Measurements from ENCODE around the gene RABGGTB.

Gene RABGGTB

GRCh38 chr1:75841421-75841820, 55.4 kb downstream of the RABGGTB start:
- TF ChIP-seq, protein P1, sequence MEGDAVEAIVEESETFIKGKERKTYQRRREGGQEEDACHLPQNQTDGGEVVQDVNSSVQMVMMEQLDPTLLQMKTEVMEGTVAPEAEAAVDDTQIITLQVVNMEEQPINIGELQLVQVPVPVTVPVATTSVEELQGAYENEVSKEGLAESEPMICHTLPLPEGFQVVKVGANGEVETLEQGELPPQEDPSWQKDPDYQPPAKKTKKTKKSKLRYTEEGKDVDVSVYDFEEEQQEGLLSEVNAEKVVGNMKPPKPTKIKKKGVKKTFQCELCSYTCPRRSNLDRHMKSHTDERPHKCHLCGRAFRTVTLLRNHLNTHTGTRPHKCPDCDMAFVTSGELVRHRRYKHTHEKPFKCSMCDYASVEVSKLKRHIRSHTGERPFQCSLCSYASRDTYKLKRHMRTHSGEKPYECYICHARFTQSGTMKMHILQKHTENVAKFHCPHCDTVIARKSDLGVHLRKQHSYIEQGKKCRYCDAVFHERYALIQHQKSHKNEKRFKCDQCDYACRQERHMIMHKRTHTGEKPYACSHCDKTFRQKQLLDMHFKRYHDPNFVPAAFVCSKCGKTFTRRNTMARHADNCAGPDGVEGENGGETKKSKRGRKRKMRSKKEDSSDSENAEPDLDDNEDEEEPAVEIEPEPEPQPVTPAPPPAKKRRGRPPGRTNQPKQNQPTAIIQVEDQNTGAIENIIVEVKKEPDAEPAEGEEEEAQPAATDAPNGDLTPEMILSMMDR (IDR thresholded peaks at IDR 0.05; ENCODE audit: insufficient read depth, low read length), result no peak
- TF ChIP-seq, protein P2, sequence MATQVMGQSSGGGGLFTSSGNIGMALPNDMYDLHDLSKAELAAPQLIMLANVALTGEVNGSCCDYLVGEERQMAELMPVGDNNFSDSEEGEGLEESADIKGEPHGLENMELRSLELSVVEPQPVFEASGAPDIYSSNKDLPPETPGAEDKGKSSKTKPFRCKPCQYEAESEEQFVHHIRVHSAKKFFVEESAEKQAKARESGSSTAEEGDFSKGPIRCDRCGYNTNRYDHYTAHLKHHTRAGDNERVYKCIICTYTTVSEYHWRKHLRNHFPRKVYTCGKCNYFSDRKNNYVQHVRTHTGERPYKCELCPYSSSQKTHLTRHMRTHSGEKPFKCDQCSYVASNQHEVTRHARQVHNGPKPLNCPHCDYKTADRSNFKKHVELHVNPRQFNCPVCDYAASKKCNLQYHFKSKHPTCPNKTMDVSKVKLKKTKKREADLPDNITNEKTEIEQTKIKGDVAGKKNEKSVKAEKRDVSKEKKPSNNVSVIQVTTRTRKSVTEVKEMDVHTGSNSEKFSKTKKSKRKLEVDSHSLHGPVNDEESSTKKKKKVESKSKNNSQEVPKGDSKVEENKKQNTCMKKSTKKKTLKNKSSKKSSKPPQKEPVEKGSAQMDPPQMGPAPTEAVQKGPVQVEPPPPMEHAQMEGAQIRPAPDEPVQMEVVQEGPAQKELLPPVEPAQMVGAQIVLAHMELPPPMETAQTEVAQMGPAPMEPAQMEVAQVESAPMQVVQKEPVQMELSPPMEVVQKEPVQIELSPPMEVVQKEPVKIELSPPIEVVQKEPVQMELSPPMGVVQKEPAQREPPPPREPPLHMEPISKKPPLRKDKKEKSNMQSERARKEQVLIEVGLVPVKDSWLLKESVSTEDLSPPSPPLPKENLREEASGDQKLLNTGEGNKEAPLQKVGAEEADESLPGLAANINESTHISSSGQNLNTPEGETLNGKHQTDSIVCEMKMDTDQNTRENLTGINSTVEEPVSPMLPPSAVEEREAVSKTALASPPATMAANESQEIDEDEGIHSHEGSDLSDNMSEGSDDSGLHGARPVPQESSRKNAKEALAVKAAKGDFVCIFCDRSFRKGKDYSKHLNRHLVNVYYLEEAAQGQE (IDR thresholded peaks at IDR 0.05; ENCODE audit: insufficient replicate concordance, low read depth), result no peak
- TF ChIP-seq GABPA (IDR thresholded peaks at IDR 0.05; ENCODE audit: low read depth) (no peak), POLR2AphosphoS5 (IDR thresholded peaks at IDR 0.05; ENCODE audit: low read depth) (no peak), SPI1 (IDR thresholded peaks at IDR 0.05; ENCODE audit: borderline replicate concordance, low read depth) (no peak)
- Histone ChIP-seq H3K27ac (replicated peaks) (no peak overlapping the region), H3K27me3 (ENCODE audit: insufficient read depth, poor library complexity, severe bottlenecking) (no peaks in the 10 kb centered on the region), H3K4me3 (replicated peaks; ENCODE audit: insufficient read depth, low read length) (no peak overlapping the region)
- no peak for DNase-seq (ENCODE audit: low read depth in 1 of 2, low spot score in 1 of 2)
